Endothelial cell of umbilical vein (primary cell): ENCODE results near the gene SLC38A4.

ENCODE experiments used
- EZH2 ChIP-seq: IDR thresholded peaks from 2 replicates; pipeline ENCODE4 v1.6.1; 2012; ENCODE audit warnings: borderline replicate concordance, low read depth, mild to moderate bottlenecking, moderate library complexity, low read length, inconsistent platforms; ENCODE audit not compliant: severe bottlenecking
- JUN ChIP-seq: IDR thresholded peaks from 2 replicates; pipeline ENCODE4 v1.6.1; 2011; ENCODE audit warnings: borderline replicate concordance, low read depth; ENCODE audit not compliant: insufficient read length, insufficient read depth
- MAX ChIP-seq: IDR thresholded peaks from 2 replicates; pipeline ENCODE4 v1.6.1; 2011; ENCODE audit not compliant: insufficient read depth, insufficient read length
- MYC ChIP-seq: IDR thresholded peaks from one replicate; pipeline ENCODE4 v1.6.1; 2011; ENCODE audit warnings: mild to moderate bottlenecking, low read depth, low read length
- POLR2A ChIP-seq: IDR thresholded peaks from 2 replicates; pipeline ENCODE4 v1.6.1; 2012; ENCODE audit warnings: low read depth, mild to moderate bottlenecking, control low read depth, low read length
- POLR2AphosphoS5 ChIP-seq: IDR thresholded peaks from 2 replicates; pipeline ENCODE4 v1.6.1; 2012; ENCODE audit warnings: low read depth, mild to moderate bottlenecking, control low read depth, low read length, moderate library complexity; ENCODE audit not compliant: insufficient read depth
- TF ChIP-seq, protein P1 (sequence below), 2 donors: IDR thresholded peaks; 1 replicate in 1 of 2; 2 replicates in 1 of 2; pipeline ENCODE4 v1.5.1; 2011; ENCODE audit warnings: low read length in 2 of 2, mild to moderate bottlenecking in 2 of 2, moderate library complexity in 2 of 2, control low read depth in 1 of 2, inconsistent platforms in 1 of 2, low read depth in 1 of 2; ENCODE audit not compliant: insufficient read depth in 1 of 2; ENCODE audit errors: extremely low read depth in 1 of 2

DNA sequence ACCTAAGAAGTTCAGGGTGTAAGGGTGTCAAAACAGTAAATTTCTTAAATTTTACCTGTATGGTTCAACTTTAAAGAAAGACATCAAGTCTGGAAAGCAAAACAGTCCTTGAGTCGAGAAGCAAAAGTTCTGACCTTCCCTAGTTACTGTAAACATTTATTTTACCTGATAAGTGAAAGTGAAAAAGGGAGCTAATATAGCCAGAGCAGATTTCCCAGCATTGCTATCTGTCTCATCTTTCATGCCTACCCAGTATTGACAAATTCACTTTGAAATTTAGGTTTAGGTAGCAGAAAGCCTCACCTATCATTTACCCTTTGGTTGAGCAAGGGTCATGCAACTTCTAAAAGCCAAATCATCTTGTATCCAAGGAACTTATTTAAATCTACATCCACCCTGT lies 24.5 kb downstream of the SLC38A4 start:
- TF ChIP-seq, protein P1, sequence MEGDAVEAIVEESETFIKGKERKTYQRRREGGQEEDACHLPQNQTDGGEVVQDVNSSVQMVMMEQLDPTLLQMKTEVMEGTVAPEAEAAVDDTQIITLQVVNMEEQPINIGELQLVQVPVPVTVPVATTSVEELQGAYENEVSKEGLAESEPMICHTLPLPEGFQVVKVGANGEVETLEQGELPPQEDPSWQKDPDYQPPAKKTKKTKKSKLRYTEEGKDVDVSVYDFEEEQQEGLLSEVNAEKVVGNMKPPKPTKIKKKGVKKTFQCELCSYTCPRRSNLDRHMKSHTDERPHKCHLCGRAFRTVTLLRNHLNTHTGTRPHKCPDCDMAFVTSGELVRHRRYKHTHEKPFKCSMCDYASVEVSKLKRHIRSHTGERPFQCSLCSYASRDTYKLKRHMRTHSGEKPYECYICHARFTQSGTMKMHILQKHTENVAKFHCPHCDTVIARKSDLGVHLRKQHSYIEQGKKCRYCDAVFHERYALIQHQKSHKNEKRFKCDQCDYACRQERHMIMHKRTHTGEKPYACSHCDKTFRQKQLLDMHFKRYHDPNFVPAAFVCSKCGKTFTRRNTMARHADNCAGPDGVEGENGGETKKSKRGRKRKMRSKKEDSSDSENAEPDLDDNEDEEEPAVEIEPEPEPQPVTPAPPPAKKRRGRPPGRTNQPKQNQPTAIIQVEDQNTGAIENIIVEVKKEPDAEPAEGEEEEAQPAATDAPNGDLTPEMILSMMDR (IDR thresholded peaks at IDR 0.05; ENCODE audit: extremely low read depth in 1 of 2, insufficient read depth in 1 of 2, low read depth in 1 of 2, low read length in 2 of 2), result no peak
- no peak for TF ChIP-seq POLR2A
- no peak for TF ChIP-seq MYC
- no peak for TF ChIP-seq MAX
- TF ChIP-seq POLR2AphosphoS5, result no peak
- no peak for TF ChIP-seq EZH2
- TF ChIP-seq JUN, result no peak
